SK-N-SH treated with all-trans-retinoic acid at 6 μM for 48 hours (cell line): Measurements from ENCODE around the gene TCF12.

Source experiments
- ARNTL ChIP-seq: fragments of 450-650 bp; formaldehyde crosslinking; IDR thresholded peaks from 2 replicates; pipeline ENCODE4 v1.5.0; 2020; ENCODE audit warnings: low read depth, mild to moderate bottlenecking, moderate library complexity, borderline replicate concordance
- CREB5 ChIP-seq: fragments of 250-450 bp; sonication (Bioruptor Pico); IDR thresholded peaks from 2 replicates; pipeline ENCODE4 v1.5.1; 2020; ENCODE audit warnings: low read depth, mild to moderate bottlenecking, moderate library complexity
- ESRRG ChIP-seq: fragments of 250-450 bp; sonication (Bioruptor Pico); IDR thresholded peaks from 2 replicates; pipeline ENCODE4 v1.6.1; 2021; ENCODE audit warnings: mild to moderate bottlenecking
- PATZ1 ChIP-seq: fragments of 250-450 bp; sonication (Bioruptor Pico); IDR thresholded peaks from 2 replicates; pipeline ENCODE4 v1.8.0; 2020; ENCODE audit warnings: mild to moderate bottlenecking, moderate library complexity, borderline replicate concordance
- PPARA ChIP-seq: fragments of 250-450 bp; sonication (Bioruptor Pico); IDR thresholded peaks from 2 replicates; pipeline ENCODE4 v1.5.0; 2020; ENCODE audit warnings: mild to moderate bottlenecking, borderline replicate concordance
- RARB ChIP-seq: fragments of 250-450 bp; sonication (Bioruptor Pico); IDR thresholded peaks from 2 replicates; pipeline ENCODE4 v1.8.0; 2021; ENCODE audit warnings: mild to moderate bottlenecking, moderate library complexity
- SNAI2 ChIP-seq: fragments of 250-450 bp; sonication (Bioruptor Pico); IDR thresholded peaks from 2 replicates; pipeline ENCODE4 v1.5.0; 2020; ENCODE audit warnings: mild to moderate bottlenecking, moderate library complexity
- TOX ChIP-seq: fragments of 250-450 bp; sonication (Bioruptor Pico); IDR thresholded peaks from 2 replicates; pipeline ENCODE4 v1.8.0; 2021; ENCODE audit warnings: mild to moderate bottlenecking, moderate library complexity, borderline replicate concordance
- ZFP30 ChIP-seq: fragments of 450-650 bp; formaldehyde crosslinking; IDR thresholded peaks from 2 replicates; pipeline ENCODE4 v1.5.0; 2022; ENCODE audit warnings: mild to moderate bottlenecking, moderate library complexity

GRCh38 chr15:56886932-56887781 lies 31.3 kb upstream of the TCF12 start:
- TF ChIP-seq TOX (no peak), PATZ1 (CRISPR knock-in tag) (peak; percentile 87), ESRRG (CRISPR knock-in tag) (no peak), CREB5 (CRISPR knock-in tag) (no peak), ARNTL (CRISPR knock-in tag) (no peak), ZFP30 (CRISPR knock-in tag) (no peak), SNAI2 (no peak), RARB (no peak), PPARA (no peak)
